ENCODE results near the gene UGGT2. TPM values are rescaled to one million over a fixed set of nuclear protein-coding genes. Genes with fewer than 3 reads are reported as not detected.
"Not testable (repeated sequence)": the region's sequence is repeated elsewhere in the genome, so short reads cannot be mapped to it uniquely, and the experiment has no call there.

Gene UGGT2
- total RNA-seq, 1 donor from 2014 or later = 6.5 TPM

DNA sequence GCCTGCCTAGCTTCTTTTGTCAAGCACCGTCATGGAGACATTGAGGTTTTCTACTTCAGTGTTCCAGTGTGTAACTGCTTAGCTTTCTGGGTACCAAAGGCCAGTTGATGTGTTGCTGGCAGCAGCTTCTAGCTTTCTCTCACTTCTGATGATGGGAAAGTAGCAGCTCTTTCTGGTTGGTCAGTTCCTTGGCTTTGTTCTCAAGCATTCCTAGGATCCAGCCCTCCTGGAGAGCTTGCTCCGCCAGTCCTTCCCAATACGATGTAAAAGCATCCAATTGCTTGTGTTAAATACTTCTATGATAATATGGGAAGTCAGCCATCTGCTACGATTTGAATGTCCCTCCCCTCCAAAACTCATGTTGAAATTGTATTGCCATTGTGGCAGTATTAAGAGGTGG, 182.8 kb downstream of the UGGT2 start:
- ChIA-PET POLR2A (no interaction called here), CTCF (no interaction called here)
- DNase-seq (no peak), ATAC-seq (ENCODE audit: low read depth) (no peak)
- no peaks in the 10 kb centered on the region for H3K36me3 Mint-ChIP-seq (ENCODE audit: low read depth)
- no peaks in the 10 kb centered on the region for H3K4me1 Mint-ChIP-seq
- TF ChIP-seq, protein P1, sequence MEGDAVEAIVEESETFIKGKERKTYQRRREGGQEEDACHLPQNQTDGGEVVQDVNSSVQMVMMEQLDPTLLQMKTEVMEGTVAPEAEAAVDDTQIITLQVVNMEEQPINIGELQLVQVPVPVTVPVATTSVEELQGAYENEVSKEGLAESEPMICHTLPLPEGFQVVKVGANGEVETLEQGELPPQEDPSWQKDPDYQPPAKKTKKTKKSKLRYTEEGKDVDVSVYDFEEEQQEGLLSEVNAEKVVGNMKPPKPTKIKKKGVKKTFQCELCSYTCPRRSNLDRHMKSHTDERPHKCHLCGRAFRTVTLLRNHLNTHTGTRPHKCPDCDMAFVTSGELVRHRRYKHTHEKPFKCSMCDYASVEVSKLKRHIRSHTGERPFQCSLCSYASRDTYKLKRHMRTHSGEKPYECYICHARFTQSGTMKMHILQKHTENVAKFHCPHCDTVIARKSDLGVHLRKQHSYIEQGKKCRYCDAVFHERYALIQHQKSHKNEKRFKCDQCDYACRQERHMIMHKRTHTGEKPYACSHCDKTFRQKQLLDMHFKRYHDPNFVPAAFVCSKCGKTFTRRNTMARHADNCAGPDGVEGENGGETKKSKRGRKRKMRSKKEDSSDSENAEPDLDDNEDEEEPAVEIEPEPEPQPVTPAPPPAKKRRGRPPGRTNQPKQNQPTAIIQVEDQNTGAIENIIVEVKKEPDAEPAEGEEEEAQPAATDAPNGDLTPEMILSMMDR (IDR thresholded peaks at IDR 0.05) = no peak
- H3K4me3 Mint-ChIP-seq = no peak overlapping the region
- H3K27me3 Mint-ChIP-seq = no peaks in the 10 kb centered on the region
- no peak overlapping the region for H3K27ac Mint-ChIP-seq
- intact Hi-C loops (cut with micrococcal nuclease) = no loop called here
- H3K9me3 Mint-ChIP-seq = peaks cover 2% of the 10 kb centered on the region

DNA sequence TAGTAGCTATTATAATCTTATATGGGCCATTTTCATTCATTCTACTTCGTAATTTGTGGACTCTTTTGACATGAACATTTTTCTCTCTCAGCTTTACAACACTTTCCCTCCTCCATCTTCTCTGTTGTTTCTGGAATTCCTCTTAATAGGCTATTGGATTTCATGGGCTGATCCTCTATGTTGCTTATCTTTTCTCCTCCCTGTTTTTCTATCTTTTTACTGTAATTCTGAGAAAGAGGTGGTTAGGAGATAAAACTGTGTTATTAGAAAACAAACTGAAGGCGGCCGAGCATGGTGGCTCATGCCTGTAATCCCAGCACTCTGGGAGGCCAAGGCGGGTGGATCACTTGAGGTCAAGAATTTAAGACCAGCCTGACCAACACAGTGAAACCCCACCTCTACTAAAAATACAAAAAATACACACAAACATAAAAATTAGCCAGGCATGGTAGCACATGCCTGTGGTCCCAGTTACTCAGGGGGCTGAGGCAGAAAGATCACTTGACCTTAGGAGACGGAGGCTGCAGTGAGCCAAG, 188.1 kb downstream of the UGGT2 start:
- intact Hi-C loops (cut with micrococcal nuclease) = no loop called here
- Mint-ChIP-seq H3K4me1 (no peaks in the 10 kb centered on the region), H3K27me3 (no peaks in the 10 kb centered on the region), H3K9me3 (peaks cover 2% of the 10 kb centered on the region), H3K27ac (no peak overlapping the region), H3K36me3 (ENCODE audit: low read depth) (no peaks in the 10 kb centered on the region), H3K4me3 (no peak overlapping the region)
- no peak for DNase-seq
- TF ChIP-seq, protein P1 (IDR thresholded peaks at IDR 0.05) = no peak
- ChIA-PET CTCF (no interaction called here), POLR2A (no interaction called here)
- no peak for ATAC-seq (ENCODE audit: low read depth)

DNA sequence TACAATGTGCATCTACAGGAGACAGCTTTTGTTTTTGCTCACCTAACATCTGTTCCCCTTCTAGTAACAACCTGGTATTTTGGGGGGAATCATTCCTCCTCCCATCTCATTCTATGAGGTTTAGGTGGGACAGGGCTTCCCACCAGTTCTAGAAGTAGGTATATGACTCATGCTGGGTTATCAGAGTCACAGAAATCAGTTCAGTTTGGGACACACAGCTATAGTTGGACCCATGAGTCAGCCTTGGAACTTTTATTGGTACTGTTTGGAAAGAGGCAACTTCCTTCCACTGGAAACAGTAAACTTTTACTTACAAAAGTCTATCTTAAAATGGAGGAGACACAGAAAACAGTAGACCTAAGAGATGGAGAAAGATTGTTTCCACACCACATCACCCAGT, 190.8 kb downstream of the UGGT2 start:
- TF ChIP-seq, protein P1 (IDR thresholded peaks at IDR 0.05) = no peak
- POLR2A ChIA-PET = no interaction called here
- H3K27ac Mint-ChIP-seq = no peak overlapping the region
- H3K4me1 Mint-ChIP-seq = no peaks in the 10 kb centered on the region
- intact Hi-C loops (cut with micrococcal nuclease) = no loop called here
- CTCF ChIA-PET = no interaction called here
- DNase-seq (no peak), ATAC-seq (ENCODE audit: low read depth) (no peak)
- H3K36me3 Mint-ChIP-seq (ENCODE audit: low read depth) = no peaks in the 10 kb centered on the region
- no peaks in the 10 kb centered on the region for H3K9me3 Mint-ChIP-seq
- no peak overlapping the region for H3K4me3 Mint-ChIP-seq
- no peaks in the 10 kb centered on the region for H3K27me3 Mint-ChIP-seq

DNA sequence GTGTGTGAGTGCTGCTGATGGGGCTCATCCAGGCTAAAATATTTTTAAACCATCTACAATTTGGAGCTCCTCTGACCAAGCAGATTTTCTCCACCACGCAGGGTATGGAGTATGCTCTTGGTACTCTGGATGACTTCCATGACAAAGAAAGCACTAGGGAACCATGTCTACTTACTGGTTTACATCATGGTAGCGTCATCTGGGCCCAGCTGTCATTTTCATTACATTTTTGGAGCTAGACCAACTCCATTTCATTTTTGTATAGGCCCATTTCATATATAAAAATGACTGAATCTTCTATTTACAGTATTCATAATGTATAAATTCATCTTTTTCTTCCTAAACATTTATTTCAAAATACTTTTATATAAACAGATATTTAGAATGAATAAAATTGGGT, 191.9 kb downstream of the UGGT2 start:
- CTCF ChIA-PET = no interaction called here
- TF ChIP-seq, protein P1 (IDR thresholded peaks at IDR 0.05) = no peak

DNA sequence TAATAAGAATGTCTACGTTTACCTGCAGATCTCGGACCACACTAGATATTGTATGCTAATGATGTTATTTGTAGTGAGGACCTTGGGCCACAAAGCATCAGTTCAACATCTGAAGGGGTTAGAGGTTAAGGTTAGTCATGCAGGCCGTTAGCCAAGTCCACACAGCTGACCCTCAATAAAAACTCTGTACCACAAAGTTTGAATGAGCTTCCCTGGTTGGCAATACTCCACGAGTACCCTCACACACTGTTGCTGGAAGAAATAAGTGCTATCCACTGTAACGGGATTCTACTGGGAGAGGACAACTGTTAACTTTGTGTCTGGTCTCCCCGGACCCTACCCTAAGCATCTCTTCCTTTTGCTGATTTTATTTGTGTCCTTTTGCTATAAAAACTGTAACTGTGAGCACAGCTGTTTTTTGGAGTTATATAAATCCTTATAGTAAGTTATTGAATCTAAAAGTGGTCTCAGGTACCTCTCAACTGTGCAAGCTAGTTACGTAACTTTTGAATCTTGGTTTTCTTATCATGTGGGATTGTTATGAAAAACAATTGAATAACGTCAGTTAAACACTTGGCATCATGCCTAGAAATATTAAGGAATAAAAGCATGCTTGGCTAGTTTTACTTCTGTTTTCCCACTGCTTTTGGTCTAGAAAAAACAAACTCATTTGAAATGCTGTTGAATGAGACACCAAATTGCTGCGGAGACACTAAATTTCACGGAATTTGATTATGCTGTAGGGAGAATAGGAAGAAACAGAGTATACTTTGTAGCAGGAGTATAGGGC, 194.7 kb downstream of the UGGT2 start:
- intact Hi-C loops (cut with micrococcal nuclease) = no loop called here
- DNase-seq (no peak), ATAC-seq (ENCODE audit: low read depth) (no peak)
- no peaks in the 10 kb centered on the region for H3K9me3 Mint-ChIP-seq
- TF ChIP-seq, protein P1 (IDR thresholded peaks at IDR 0.05) = no peak
- no peaks in the 10 kb centered on the region for H3K36me3 Mint-ChIP-seq (ENCODE audit: low read depth)
- no peaks in the 10 kb centered on the region for H3K4me1 Mint-ChIP-seq
- ChIA-PET POLR2A (no interaction called here), CTCF (no interaction called here)
- no peaks in the 10 kb centered on the region for H3K27me3 Mint-ChIP-seq
- no peak overlapping the region for H3K27ac Mint-ChIP-seq
- H3K4me3 Mint-ChIP-seq = no peak overlapping the region

More for the DNA sequence above, 191.9 kb downstream of the UGGT2 start:
- Mint-ChIP-seq H3K27me3 (no peaks in the 10 kb centered on the region), H3K4me3 (no peak overlapping the region), H3K9me3 (no peaks in the 10 kb centered on the region), H3K36me3 (ENCODE audit: low read depth) (no peaks in the 10 kb centered on the region), H3K27ac (no peak overlapping the region), H3K4me1 (no peaks in the 10 kb centered on the region)
- DNase-seq (no peak), ATAC-seq (ENCODE audit: low read depth) (no peak)
- intact Hi-C loops (cut with micrococcal nuclease) = no loop called here
- POLR2A ChIA-PET = no interaction called here

DNA sequence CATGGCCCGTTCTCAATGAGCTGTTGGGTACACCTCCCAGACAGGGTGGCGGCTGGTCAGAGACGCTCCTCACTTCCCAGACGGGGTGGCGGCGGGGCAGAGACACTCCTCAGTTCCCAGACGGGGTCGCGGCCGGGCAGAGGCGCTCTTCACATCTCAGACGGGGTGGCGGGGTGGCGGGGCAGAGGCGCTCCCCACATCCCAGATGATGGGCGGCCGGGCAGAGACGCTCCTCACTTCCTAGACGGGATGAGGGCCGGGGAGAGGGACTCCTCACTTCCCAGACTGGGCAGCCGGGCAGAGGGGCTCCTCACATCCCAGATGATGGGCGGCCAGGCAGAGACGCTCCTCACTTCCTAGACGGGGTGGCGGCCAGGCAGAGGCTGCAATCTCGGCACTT, 207.5 kb downstream of the UGGT2 start:
- ATAC-seq (ENCODE audit: low read depth); H3K36me3 Mint-ChIP-seq (ENCODE audit: low read depth); intact Hi-C loops (cut with micrococcal nuclease); H3K27me3 Mint-ChIP-seq; H3K4me1 Mint-ChIP-seq; H3K27ac Mint-ChIP-seq; H3K9me3 Mint-ChIP-seq; POLR2A ChIA-PET; DNase-seq; H3K4me3 Mint-ChIP-seq: not testable (repeated sequence)
- CTCF ChIA-PET = interaction anchor here (2.9 kb wide), 1 partner anchor 12 kb away, joined by 8 read pairs; no protein-coding TSS in a partner anchor

All from activated B cell treated with CpG ODN at 0.5 μM for 24 hours (primary cell).